Neural cell (in vitro differentiated cells): ENCODE results near the gene CNTN4. TPM values are rescaled to one million over a fixed set of nuclear protein-coding genes. Genes with fewer than 3 reads are reported as not detected.

ENCODE experiments used
- H2AFZ ChIP-seq: fragments of 200-600, 300-800 bp; sonication (generic), shearing (Covaris generic); 2 replicates; pipeline ENCODE4 v1.6.0; 2014; ENCODE audit warnings: low read depth, mild to moderate bottlenecking, antibody characterized with exemption, low read length, moderate library complexity
- H3F3A ChIP-seq: fragments of 200-600 bp; shearing (Covaris generic); 2 replicates; pipeline ENCODE4 v1.6.1; 2016; ENCODE audit warnings: mild to moderate bottlenecking, moderate library complexity, mixed read lengths, antibody characterized with exemption, low read length; ENCODE audit not compliant: insufficient read depth, poor library complexity, severe bottlenecking
- H3K27ac ChIP-seq: fragments of 200-600, 300-800 bp; sonication (generic), shearing (Covaris generic); 2 replicates; pipeline ENCODE4 v1.5.1; 2014; ENCODE audit warnings: mild to moderate bottlenecking, low read length, moderate library complexity
- H3K27me3 ChIP-seq: fragments of 300-800, 200-600 bp; sonication (generic), shearing (Covaris generic); 2 replicates; pipeline ENCODE4 v1.6.0; 2014; ENCODE audit warnings: mild to moderate bottlenecking, low read depth, low read length, moderate library complexity; ENCODE audit not compliant: insufficient read depth
- H3K36me3 ChIP-seq: fragments of 300-800, 200-600 bp; sonication (generic), shearing (Covaris generic); 2 replicates; pipeline ENCODE4 v1.5.1; 2014; ENCODE audit warnings: mild to moderate bottlenecking, antibody characterized with exemption, low read length, moderate library complexity; ENCODE audit not compliant: insufficient read depth
- H3K4me2 ChIP-seq: fragments of 300-800, 200-600 bp; sonication (generic), shearing (Covaris generic); 2 replicates; pipeline ENCODE4 v1.6.0; 2014; ENCODE audit warnings: mild to moderate bottlenecking, low read length
- H3K4me3 ChIP-seq: fragments of 300-800, 200-600 bp; sonication (generic), shearing (Covaris generic); 2 replicates; pipeline ENCODE4 v1.5.1; 2014; ENCODE audit warnings: mild to moderate bottlenecking, low read length, moderate library complexity
- H3K79me2 ChIP-seq: fragments of 200-600 bp; shearing (Covaris generic); replicated peaks from 2 replicates; pipeline ENCODE4 v1.6.0; 2014; ENCODE audit warnings: mild to moderate bottlenecking, low read length, moderate library complexity; ENCODE audit not compliant: insufficient read depth
- H3K9ac ChIP-seq: fragments of 300-800, 200-600 bp; sonication (generic), shearing (Covaris generic); 2 replicates; pipeline ENCODE4 v1.6.1; 2016; ENCODE audit warnings: mild to moderate bottlenecking, low read length, mixed read lengths
- H3K9me2 ChIP-seq: fragments of 200-600 bp; shearing (Covaris generic); 2 replicates; pipeline ENCODE4 v1.6.1; 2016; ENCODE audit warnings: mild to moderate bottlenecking, low read length, mixed read lengths; ENCODE audit not compliant: insufficient read depth
- H3K9me3 ChIP-seq: fragments of 200-600, 300-800 bp; sonication (generic), shearing (Covaris generic); 2 replicates; pipeline ENCODE4 v1.6.1; 2016; ENCODE audit warnings: mild to moderate bottlenecking, mixed run types, low read length, moderate library complexity, mixed read lengths
- H4K20me1 ChIP-seq: fragments of 200-600 bp; shearing (Covaris generic); 2 replicates; pipeline ENCODE4 v1.6.1; 2016; ENCODE audit warnings: mild to moderate bottlenecking, mixed run types; ENCODE audit not compliant: insufficient read depth
- EP300 ChIP-seq: fragments of 450-650 bp; conservative IDR thresholded peaks from 2 replicates; pipeline ENCODE4 v1.6.1; 2014; ENCODE audit warnings: antibody characterized with exemption, mild to moderate bottlenecking, moderate library complexity; ENCODE audit not compliant: poor library complexity, severe bottlenecking
- MXI1 ChIP-seq: fragments of 450-650 bp; conservative IDR thresholded peaks from 2 replicates; pipeline ENCODE4 v1.6.1; 2014; ENCODE audit warnings: antibody characterized with exemption, mild to moderate bottlenecking; ENCODE audit not compliant: poor library complexity, severe bottlenecking
- POLR2AphosphoS5 ChIP-seq: IDR thresholded peaks from 2 replicates; pipeline ENCODE4 v1.6.1; 2012
- SMC3 ChIP-seq: fragments of 450-650 bp; conservative IDR thresholded peaks from 2 replicates; pipeline ENCODE4 v1.6.1; 2014; ENCODE audit warnings: antibody characterized with exemption, mild to moderate bottlenecking, moderate library complexity; ENCODE audit not compliant: poor library complexity
- TAF1 ChIP-seq: IDR thresholded peaks from 2 replicates; pipeline ENCODE4 v1.6.1; 2012; ENCODE audit warnings: low read depth
- polyA plus RNA-seq: library from polyadenylated mRNA; depleted of rRNA; stranded (reverse); fragments of >200 nt; gene quantifications from 2 replicates; pipeline ENCODE4 v1.2.3, GENCODE V29; 2014
- TF ChIP-seq, protein P1 (sequence below): fragments of 450-650 bp; IDR thresholded peaks from 2 replicates; pipeline ENCODE4 v1.5.1; 2014; ENCODE audit warnings: antibody characterized with exemption, mild to moderate bottlenecking, moderate library complexity; ENCODE audit not compliant: poor library complexity, severe bottlenecking
- TF ChIP-seq, protein P2 (sequence below): IDR thresholded peaks from 2 replicates; pipeline ENCODE4 v1.6.1; 2012; ENCODE audit warnings: borderline replicate concordance

CNTN4 gene
- polyA plus RNA-seq, 1 donor from 2014 or later: 10.6 TPM

DNA sequence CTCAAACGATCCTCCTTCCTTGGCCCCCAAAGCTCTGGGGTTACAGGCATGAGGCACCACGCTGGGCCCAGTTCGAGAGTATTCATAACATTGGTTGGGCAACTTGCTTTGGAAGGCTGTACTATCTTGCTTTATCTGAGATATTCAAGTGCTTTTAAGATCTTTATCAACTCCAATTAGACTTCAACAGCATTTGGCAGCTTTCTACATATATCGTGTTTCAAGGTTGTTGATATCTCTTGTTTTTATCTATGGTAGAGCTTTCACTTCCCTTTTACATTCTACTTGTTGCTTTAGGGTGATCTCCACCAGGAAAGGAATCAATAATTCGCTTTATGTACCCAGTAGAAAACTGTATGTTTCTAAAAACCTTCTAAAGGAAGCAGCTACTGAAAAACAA lies 616.2 kb downstream of the CNTN4 start:
- no peaks in the 10 kb centered on the region for H3K36me3 ChIP-seq
- no peaks in the 10 kb centered on the region for H3F3A ChIP-seq
- no peak overlapping the region for H3K4me2 ChIP-seq
- TF ChIP-seq, protein P1, sequence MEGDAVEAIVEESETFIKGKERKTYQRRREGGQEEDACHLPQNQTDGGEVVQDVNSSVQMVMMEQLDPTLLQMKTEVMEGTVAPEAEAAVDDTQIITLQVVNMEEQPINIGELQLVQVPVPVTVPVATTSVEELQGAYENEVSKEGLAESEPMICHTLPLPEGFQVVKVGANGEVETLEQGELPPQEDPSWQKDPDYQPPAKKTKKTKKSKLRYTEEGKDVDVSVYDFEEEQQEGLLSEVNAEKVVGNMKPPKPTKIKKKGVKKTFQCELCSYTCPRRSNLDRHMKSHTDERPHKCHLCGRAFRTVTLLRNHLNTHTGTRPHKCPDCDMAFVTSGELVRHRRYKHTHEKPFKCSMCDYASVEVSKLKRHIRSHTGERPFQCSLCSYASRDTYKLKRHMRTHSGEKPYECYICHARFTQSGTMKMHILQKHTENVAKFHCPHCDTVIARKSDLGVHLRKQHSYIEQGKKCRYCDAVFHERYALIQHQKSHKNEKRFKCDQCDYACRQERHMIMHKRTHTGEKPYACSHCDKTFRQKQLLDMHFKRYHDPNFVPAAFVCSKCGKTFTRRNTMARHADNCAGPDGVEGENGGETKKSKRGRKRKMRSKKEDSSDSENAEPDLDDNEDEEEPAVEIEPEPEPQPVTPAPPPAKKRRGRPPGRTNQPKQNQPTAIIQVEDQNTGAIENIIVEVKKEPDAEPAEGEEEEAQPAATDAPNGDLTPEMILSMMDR: no peak
- no peak for TF ChIP-seq POLR2AphosphoS5
- TF ChIP-seq, protein P2, sequence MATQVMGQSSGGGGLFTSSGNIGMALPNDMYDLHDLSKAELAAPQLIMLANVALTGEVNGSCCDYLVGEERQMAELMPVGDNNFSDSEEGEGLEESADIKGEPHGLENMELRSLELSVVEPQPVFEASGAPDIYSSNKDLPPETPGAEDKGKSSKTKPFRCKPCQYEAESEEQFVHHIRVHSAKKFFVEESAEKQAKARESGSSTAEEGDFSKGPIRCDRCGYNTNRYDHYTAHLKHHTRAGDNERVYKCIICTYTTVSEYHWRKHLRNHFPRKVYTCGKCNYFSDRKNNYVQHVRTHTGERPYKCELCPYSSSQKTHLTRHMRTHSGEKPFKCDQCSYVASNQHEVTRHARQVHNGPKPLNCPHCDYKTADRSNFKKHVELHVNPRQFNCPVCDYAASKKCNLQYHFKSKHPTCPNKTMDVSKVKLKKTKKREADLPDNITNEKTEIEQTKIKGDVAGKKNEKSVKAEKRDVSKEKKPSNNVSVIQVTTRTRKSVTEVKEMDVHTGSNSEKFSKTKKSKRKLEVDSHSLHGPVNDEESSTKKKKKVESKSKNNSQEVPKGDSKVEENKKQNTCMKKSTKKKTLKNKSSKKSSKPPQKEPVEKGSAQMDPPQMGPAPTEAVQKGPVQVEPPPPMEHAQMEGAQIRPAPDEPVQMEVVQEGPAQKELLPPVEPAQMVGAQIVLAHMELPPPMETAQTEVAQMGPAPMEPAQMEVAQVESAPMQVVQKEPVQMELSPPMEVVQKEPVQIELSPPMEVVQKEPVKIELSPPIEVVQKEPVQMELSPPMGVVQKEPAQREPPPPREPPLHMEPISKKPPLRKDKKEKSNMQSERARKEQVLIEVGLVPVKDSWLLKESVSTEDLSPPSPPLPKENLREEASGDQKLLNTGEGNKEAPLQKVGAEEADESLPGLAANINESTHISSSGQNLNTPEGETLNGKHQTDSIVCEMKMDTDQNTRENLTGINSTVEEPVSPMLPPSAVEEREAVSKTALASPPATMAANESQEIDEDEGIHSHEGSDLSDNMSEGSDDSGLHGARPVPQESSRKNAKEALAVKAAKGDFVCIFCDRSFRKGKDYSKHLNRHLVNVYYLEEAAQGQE: no peak
- TF ChIP-seq MXI1: no peak
- no peaks in the 10 kb centered on the region for H3K79me2 ChIP-seq
- H3K4me3 ChIP-seq: no peak overlapping the region
- no peak overlapping the region for H3K9ac ChIP-seq
- H4K20me1 ChIP-seq: no peaks in the 10 kb centered on the region
- no peak overlapping the region for H3K27ac ChIP-seq
- H3K9me3 ChIP-seq: no peaks in the 10 kb centered on the region
- no peaks in the 10 kb centered on the region for H3K9me2 ChIP-seq
- no peaks in the 10 kb centered on the region for H3K27me3 ChIP-seq
- H2AFZ ChIP-seq: no peak overlapping the region

DNA sequence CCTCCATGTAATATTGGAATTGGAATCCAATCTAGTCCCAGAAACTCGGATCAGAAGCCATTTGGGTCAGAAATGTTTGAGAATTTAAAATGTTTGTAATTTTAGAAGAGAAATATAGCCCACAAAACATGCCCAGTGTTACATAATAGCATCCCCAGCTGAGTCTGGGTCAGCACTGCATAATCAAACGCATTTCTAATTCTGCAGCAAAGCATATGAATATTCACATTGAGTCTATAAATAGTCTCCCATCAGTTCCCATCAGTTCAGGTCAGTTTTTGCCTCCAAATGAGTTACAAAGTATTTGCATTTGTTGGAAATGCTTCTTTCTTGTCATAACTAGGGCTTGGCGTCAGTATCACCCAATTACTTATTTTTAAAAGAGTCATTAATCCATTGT lies 628.4 kb downstream of the CNTN4 start:
- H3K9me3 ChIP-seq: no peaks in the 10 kb centered on the region
- H3K9me2 ChIP-seq: no peaks in the 10 kb centered on the region
- H3K27ac ChIP-seq: no peak overlapping the region
- H3K4me2 ChIP-seq: no peak overlapping the region
- no peak for TF ChIP-seq SMC3
- H3K27me3 ChIP-seq: no peaks in the 10 kb centered on the region
- no peaks in the 10 kb centered on the region for H3K79me2 ChIP-seq
- no peaks in the 10 kb centered on the region for H3F3A ChIP-seq
- H3K9ac ChIP-seq: no peak overlapping the region
- H3K4me3 ChIP-seq: no peak overlapping the region
- H2AFZ ChIP-seq: no peak overlapping the region
- H4K20me1 ChIP-seq: no peaks in the 10 kb centered on the region
- H3K36me3 ChIP-seq: no peaks in the 10 kb centered on the region

DNA sequence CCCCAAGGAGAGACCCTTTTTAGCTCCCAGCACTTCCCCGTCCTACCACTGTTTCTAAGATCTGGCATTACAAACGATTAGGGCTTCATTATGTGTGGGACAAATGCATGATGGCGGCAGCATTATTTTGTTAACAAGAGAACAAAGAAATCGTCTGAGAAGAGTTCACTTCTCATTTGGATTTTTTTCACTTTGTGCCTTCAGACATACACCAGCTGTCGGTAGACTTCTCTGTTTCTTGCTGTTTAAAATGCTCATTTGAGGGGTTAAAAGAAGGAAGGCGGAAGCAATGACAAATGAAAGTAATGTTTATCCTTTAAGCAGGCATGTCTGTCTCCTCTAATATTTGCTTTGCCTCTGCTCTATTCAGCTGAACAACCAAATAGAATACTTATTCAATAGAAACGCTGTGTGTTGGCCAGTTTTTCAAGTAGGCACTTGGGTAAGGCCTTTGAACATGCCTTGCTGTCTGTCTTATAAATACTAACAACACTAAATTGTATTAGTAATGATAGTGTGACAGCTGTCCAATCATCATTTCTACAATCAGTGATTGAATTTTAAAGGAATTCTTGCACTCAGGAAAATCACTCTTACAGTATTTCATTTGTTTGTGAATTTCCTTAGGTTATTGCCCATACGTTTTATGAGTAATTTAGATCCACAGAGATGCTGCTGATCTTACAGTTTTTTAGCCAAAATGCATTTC lies 629.1 kb downstream of the CNTN4 start:
- H3K4me2 ChIP-seq: no peak overlapping the region
- no peaks in the 10 kb centered on the region for H3K9me3 ChIP-seq
- TF ChIP-seq TAF1: no peak
- no peak for TF ChIP-seq MXI1
- TF ChIP-seq POLR2AphosphoS5: peak; percentile 72
- no peak for TF ChIP-seq SMC3
- TF ChIP-seq EP300: peak; percentile 58
- TF ChIP-seq, protein P2: peak; percentile 51
- H3K9ac ChIP-seq: no peak overlapping the region
- H2AFZ ChIP-seq: no peak overlapping the region
- H3K79me2 ChIP-seq: no peaks in the 10 kb centered on the region
- no peaks in the 10 kb centered on the region for H4K20me1 ChIP-seq
- H3F3A ChIP-seq: no peaks in the 10 kb centered on the region
- H3K36me3 ChIP-seq: no peaks in the 10 kb centered on the region
- no peaks in the 10 kb centered on the region for H3K9me2 ChIP-seq
- H3K4me3 ChIP-seq: no peak overlapping the region
- no peak overlapping the region for H3K27ac ChIP-seq
- H3K27me3 ChIP-seq: no peaks in the 10 kb centered on the region
